Measurements from ENCODE around the gene SGO1.

DNA sequence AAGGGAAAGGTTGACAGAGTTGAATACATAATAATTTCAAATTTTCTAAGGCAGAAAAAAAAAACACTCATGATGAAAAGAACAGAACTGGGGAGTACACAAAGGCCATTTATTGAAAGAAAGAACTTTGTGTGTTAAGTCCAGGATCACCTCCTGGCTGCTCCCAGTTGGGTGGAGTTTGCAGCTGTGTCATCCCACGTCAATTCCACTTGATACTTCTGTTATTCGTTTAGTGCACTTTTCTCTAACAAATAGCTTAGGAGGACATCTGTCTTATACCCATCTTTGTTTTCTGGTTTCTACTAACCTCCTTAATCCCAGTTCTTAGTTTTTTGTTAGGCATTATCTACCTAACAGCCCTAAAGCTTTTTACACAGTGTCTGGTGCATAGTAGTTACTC, 44.7 kb downstream of the SGO1 start:
- TF ChIP-seq CTCF (IDR thresholded peaks at IDR 0.05) (no peak), POLR2AphosphoS5 (IDR thresholded peaks at IDR 0.05) (no peak)

Data from gastroesophageal sphincter (tissue), 3 donors.